ENCODE measurements around the gene GPR107. TPM values are rescaled to one million over a fixed set of nuclear protein-coding genes. Genes with fewer than 3 reads are reported as not detected.

GPR107 gene
- total RNA-seq, 4 donors from 2014 or later: 19.9 to 34.7 (median 30.8) TPM

DNA sequence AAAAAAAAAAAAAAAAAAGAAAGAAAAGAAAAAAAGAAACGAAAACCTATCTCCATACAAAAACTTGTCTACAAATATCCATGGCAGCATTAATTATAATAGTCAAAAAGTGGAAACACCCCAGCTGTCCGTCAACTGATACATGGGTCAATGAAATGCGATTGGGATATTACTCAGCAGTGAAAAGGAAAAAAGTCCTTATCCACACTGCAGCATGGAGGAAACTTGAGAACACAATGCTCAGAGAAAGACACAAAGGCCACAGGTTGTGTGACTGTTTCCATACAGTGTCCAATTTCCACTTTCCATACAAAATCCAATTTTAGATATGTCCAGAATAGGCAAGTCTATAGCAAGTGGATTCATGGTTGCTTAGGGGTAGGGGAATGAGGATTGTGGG lies 94.2 kb downstream of the GPR107 start:
- 90% methylated on average over 3 of the region's 3 CpGs for WGBS
- H3K27me3 ChIP-seq: no peaks in the 10 kb centered on the region
- no peaks in the 10 kb centered on the region for H3K9me3 ChIP-seq
- intact Hi-C loops (cut with DNase I): no loop called here
- H3K36me3 ChIP-seq: no peaks in the 10 kb centered on the region
- H3K27ac ChIP-seq (replicated peaks in 1 of 4): no peak overlapping the region
- no peak overlapping the region for H3K4me3 ChIP-seq
- TF ChIP-seq EP300 (IDR thresholded peaks at IDR 0.05) (no peak), POLR2AphosphoS5 (IDR thresholded peaks at IDR 0.05) (no peak), CTCF (IDR thresholded peaks at IDR 0.05) (no peak), POLR2A (IDR thresholded peaks at IDR 0.05; ENCODE audit: low read depth) (no peak)
- peaks cover 10 to 17% (median 15%) of the 10 kb centered on the region in 4 donors for H3K4me1 ChIP-seq
- no peak for DNase-seq (ENCODE audit: extremely low spot score)

DNA sequence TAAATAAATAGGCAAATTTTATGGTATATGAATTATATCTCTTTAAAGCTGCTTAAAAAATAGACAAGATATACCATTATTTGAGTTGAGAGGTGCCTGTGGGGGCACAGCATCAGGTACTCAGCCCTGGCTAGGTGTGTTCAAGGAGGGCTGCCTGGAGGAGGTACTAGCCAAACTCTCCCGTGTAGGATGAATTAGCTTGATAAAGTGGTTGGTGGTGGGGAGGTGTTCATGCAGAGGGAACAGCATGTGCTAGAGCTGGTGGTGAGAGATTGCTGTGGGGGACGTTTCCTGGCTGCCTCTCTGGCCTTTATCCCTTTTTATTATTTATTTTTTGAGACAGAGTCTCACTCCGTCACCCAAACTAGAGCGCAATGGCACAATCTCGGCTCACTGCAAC lies 95.3 kb downstream of the GPR107 start:
- Histone ChIP-seq H3K9me3 (no peaks in the 10 kb centered on the region), H3K4me1 (peaks cover 8 to 10% (median 8%) of the 10 kb centered on the region in 4 donors), H3K4me3 (no peak overlapping the region), H3K27me3 (no peaks in the 10 kb centered on the region), H3K36me3 (no peaks in the 10 kb centered on the region), H3K27ac (replicated peaks in 1 of 4) (no peak overlapping the region)
- whole genome bisulfite sequencing: 67% methylated on average over 5 of the region's 5 CpGs
- intact Hi-C loops (cut with DNase I): no loop called here
- TF ChIP-seq CTCF (IDR thresholded peaks at IDR 0.05) (no peak), POLR2AphosphoS5 (IDR thresholded peaks at IDR 0.05) (no peak), POLR2A (IDR thresholded peaks at IDR 0.05; ENCODE audit: low read depth) (no peak), EP300 (IDR thresholded peaks at IDR 0.05) (no peak)
- DNase-seq (ENCODE audit: extremely low spot score): no peak

- no peak for TF ChIP-seq CTCF (IDR thresholded peaks at IDR 0.05)
- no peak for TF ChIP-seq POLR2A (IDR thresholded peaks at IDR 0.05; ENCODE audit: low read depth)
- TF ChIP-seq EP300 (IDR thresholded peaks at IDR 0.05): no peak
- no peak for TF ChIP-seq POLR2AphosphoS5 (IDR thresholded peaks at IDR 0.05)
- 88% methylated on average over 5 of the region's 5 CpGs for WGBS
- no peak overlapping the region for H3K27ac ChIP-seq (replicated peaks in 1 of 4)
- H3K4me3 ChIP-seq: no peak overlapping the region
- no peaks in the 10 kb centered on the region for H3K27me3 ChIP-seq
- intact Hi-C loops (cut with DNase I): no loop called here
- DNase-seq (ENCODE audit: extremely low spot score): no peak
- peaks cover under 1 to 2% (median 2%) of the 10 kb centered on the region in 4 donors for H3K4me1 ChIP-seq
- H3K9me3 ChIP-seq: no peaks in the 10 kb centered on the region
- H3K36me3 ChIP-seq: no peaks in the 10 kb centered on the region
Measured at GRCh38 chr9:130149654-130150286, 96.1 kb downstream of the GPR107 start.

GRCh38 chr9:130150779-130151382 lies 97.2 kb downstream of the GPR107 start:
- WGBS: 82% methylated on average over 14 of the region's 14 CpGs
- Histone ChIP-seq H3K4me1 (no peaks in the 10 kb centered on the region), H3K9me3 (no peaks in the 10 kb centered on the region), H3K27ac (replicated peaks in 1 of 4) (no peak overlapping the region), H3K27me3 (no peaks in the 10 kb centered on the region), H3K36me3 (no peaks in the 10 kb centered on the region), H3K4me3 (no peak overlapping the region)
- TF ChIP-seq POLR2A (IDR thresholded peaks at IDR 0.05; ENCODE audit: low read depth): no peak
- DNase-seq (ENCODE audit: extremely low spot score): no peak
- intact Hi-C loops (cut with DNase I): no loop called here

DNA sequence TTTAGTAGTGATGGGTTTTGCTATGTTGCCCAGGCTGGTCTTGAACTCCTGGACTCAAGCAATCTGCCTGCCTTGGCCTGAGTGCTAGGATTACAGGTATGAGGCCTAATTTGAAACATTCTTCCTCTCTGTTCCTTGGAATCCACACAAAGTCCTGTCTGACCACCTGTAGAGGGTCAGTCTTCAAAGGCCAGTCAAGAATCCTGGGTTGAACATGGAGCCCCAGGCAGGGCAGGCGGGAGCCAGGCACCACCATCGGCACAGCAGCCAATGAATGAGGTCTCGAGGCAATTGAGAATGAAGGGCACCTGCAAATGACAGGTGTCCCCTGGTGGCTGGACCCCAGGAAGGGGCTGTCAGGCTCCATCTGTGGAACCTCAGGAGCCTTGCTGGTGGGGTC lies 101.1 kb downstream of the GPR107 start:
- DNase-seq (ENCODE audit: extremely low spot score): no peak
- TF ChIP-seq EP300 (IDR thresholded peaks at IDR 0.05): no peak
- TF ChIP-seq POLR2AphosphoS5 (IDR thresholded peaks at IDR 0.05): no peak
- TF ChIP-seq POLR2A (IDR thresholded peaks at IDR 0.05; ENCODE audit: low read depth): no peak
- no peak for TF ChIP-seq CTCF (IDR thresholded peaks at IDR 0.05)
- no peaks in the 10 kb centered on the region for H3K27me3 ChIP-seq
- H3K36me3 ChIP-seq: no peaks in the 10 kb centered on the region
- H3K4me1 ChIP-seq: peaks cover 0 to 7% (median 2%) of the 10 kb centered on the region in 4 donors
- 93% methylated on average over 3 of the region's 3 CpGs for WGBS
- no peak overlapping the region for H3K4me3 ChIP-seq
- intact Hi-C loops (cut with DNase I): no loop called here
- no peak overlapping the region for H3K27ac ChIP-seq (replicated peaks in 1 of 4)
- H3K9me3 ChIP-seq: no peaks in the 10 kb centered on the region

Data from esophagus muscularis mucosa (tissue), 4 donors.